Esophagus muscularis mucosa (tissue), 3 donors: ENCODE data around the gene CNTNAP2.

ENCODE experiments used
- CTCF ChIP-seq, 3 experiments: fragments of 200-600 bp in 2 of 3; fragments of 450-650 bp in 1 of 3; sonication (generic) in 2 of 3; IDR thresholded peaks; one replicate each; pipeline ENCODE4 v1.5.1; 2017 to 2019; ENCODE audit warnings: antibody characterized with exemption in 3 of 3, mild to moderate bottlenecking in 2 of 3, moderate library complexity in 1 of 3
- POLR2A ChIP-seq: fragments of 450-650 bp; IDR thresholded peaks from one replicate; pipeline ENCODE4 v1.6.1; 2017; ENCODE audit warnings: antibody characterized with exemption, moderate library complexity, mild to moderate bottlenecking, low read depth
- POLR2AphosphoS5 ChIP-seq, 2 donors: sonication (generic); formaldehyde crosslinking; IDR thresholded peaks; one replicate each; pipeline ENCODE4 v1.6.1; 2017; ENCODE audit warnings: antibody characterized with exemption in 2 of 2

DNA sequence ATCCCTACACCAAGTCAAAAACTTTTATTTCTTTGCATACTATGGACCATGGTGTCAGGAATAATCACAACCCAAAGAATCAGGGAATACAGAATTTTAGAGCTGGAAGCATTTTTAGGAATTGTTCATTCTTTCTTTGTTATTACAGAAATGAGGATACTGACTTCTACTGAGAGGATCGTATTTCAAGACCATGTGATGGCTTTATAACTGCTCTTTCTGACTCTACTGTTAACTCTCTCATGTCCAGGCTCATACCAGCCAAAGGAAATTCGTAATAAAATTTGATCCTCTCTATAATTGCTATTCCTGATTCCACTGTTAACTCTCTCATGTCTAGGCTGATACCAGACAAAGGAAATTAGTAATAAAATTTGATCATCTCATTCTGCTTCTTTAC lies 1423.1 kb downstream of the CNTNAP2 start:
- TF ChIP-seq CTCF (IDR thresholded peaks at IDR 0.05) (no peak), POLR2AphosphoS5 (IDR thresholded peaks at IDR 0.05) (no peak), POLR2A (no peak)
